HG02981 (cell line): Measurements from ENCODE around the gene CLEC18C.
"Not testable (repeated sequence)": the region's sequence is repeated elsewhere in the genome, so short reads cannot be mapped to it uniquely, and the experiment has no call there.

Experiments used
- ATAC-seq: cut with Tn5 transposase; IDR thresholded peaks from one replicate; pipeline ENCODE4 v1.9.1; 2021; ENCODE audit warnings: mild to moderate bottlenecking, moderate library complexity; ENCODE audit not compliant: unreplicated experiment

CLEC18C gene

DNA sequence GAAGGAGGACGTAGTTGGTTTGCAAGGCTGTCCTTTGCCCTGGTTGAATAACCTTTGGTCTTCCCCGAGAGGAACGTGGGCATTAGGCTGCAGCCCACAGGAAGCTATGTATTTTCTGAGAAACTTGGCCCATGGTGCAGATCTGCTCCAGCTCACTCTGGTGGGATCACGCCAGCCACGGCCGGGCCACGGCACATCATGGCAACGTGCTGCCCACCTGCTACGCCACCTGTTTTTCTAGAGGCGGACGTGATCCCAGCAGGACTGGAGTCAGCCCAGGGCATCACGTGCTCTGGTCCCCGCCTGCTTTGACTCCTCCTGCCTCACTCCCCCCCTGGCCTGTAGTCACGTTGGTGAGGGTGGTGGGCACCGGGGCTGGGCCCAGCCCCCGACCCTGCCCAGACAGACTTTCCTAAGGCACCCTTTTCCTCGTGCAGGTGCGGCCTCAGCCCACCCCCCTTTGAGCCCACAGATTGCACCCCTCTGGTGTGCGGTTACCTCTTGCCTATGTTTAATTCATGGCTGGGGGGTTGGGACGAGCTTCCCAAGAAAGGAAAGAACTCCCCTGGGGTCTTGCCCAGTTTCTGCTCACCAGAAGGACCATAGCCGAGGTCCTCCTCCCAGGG lies at the start of gene CLEC18C:
CLEC18C (plus strand) TSS at position 576 of the 626 bp plus-strand sequence. CDS start 492 bp downstream, outside the sequence.
- not testable (repeated sequence) for ATAC-seq

DNA sequence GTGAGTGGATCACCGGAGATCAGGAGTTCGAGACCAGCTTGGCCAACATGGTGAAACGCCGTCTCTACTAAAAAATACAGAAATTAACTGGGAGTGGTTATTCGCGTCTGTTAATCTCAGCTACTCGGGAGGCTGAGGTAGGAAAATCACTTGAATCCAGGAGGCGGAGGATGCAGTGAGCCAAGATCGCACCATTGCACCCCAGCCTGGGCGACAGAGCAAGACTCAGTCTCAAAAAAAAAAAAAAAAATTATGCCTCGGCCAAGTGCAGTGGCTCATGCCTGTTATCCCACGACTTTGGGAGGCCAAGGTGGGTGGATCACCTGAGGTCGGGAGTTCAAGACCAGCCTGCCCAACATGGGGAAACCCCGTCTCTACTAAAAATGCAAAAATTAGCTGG lies 49.8 kb upstream of the CLEC18C start:
- ATAC-seq: not testable (repeated sequence)

DNA sequence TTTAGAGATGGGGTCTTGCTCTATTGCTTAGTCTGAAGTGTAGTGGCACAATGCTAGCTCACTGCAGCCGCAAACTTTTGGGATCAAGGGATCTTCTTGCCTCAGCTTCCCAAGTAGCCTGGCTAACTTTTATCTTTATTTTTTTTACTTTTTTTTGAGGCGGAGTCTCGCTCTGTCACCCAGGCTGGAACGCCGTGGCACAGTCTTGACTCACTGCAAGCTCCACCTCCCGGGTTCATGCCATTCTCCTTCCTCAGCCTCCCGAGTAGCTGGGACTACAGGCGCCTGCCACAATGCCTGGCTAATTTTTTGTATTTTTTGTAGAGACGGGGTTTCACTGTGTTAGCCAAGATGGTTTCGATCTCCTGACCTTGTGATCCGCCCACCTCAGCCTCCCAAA lies 47.4 kb upstream of the CLEC18C start:
- ATAC-seq: not testable (repeated sequence)

DNA sequence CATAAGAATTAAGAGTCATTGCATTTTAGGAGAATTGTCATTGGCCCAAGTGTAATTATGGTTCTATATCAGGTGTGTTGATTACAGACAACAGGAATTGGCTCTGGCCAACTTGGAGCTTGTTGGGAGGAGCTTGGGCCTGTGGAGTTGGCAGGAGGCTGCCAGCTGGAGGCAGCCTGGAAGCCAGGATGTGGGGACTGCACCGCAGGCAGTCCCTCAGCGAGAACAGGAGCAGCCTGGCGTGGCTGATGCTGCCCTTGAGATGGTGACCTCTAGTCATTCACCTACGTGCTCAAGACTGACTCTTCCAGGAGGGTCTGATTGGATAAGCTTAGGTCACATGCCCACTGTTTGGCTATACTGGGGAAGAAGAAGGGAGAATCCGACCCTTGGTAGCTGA lies 45.9 kb upstream of the CLEC18C start:
- not testable (repeated sequence) for ATAC-seq

DNA sequence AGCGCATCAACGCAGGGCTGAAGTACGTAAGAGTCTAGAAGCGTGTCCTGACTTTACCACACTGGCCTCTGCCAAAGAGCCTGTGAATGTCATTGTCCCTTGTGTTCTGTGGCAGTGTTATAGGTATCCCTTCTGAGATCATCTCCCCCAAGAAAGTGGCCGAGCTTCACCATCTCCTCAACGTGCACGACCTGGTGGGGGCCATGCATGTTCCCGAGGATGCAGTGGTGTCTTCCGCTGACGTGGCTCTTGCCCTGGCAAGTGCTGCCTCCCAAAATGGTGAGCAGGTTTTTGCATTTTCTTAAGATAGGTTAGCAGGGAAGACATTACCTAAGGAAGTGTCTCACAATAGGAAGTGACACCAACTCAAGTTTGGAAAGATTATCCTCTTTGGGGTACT lies 44.7 kb upstream of the CLEC18C start:
- ATAC-seq: not testable (repeated sequence)

DNA sequence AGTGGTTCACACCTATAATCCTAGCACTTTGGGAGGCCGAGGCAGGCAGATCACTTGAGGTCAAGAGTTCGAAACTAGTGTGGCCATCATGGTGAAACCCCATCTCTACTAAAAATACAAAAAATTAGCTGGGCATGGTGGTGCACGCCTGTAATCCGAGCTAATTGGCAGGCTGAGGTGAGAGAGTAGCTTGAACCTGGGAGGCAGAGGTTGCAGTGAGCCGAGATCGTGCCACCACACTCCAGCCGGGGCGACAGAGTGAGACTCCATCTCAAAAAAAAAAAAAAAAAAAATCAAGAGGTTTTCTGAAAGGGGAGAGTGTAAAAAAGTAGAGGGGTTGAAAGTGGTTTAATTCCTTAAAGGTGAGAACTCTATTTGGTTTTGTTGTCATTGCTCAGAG lies 37.8 kb upstream of the CLEC18C start:
- ATAC-seq: not testable (repeated sequence)

DNA sequence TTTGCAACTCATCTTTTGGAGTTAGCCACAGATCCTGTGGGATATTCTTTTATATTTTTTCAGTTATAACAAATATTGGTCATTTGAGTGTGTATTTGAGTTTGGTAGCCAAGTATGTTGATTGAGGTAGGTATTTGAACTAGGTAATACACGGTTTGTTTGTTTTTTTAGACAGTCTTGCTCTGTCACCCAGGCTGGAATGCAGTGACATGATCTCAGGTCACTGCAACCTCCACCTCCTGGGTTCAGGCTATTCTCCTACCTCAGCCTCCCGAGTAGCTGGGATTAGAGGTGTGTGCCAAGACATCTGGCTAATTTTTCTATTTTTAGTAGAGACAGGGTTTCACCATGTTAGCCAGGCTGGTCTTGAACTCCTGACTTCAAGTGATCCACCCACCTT lies 37.0 kb upstream of the CLEC18C start:
- not testable (repeated sequence) for ATAC-seq

DNA sequence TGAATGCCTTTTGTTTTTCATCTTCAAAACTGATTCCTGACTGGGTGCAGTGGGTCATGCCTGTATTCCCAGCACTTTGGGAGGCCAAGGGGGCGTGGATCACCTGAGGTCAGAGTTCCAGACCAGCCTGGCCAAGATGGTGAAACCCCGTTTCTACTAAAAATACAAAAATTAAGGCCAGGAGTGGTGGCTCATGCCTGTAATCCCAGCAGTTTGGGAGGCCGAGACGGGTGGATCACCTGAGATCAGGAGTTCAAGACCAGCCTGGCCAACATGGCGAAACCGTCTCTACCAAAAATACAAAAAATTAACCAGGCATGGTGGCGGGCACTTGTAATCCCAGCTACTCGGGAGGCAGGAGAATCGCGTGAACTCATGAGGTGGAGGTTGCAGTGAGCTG lies 30.8 kb upstream of the CLEC18C start:
- not testable (repeated sequence) for ATAC-seq

DNA sequence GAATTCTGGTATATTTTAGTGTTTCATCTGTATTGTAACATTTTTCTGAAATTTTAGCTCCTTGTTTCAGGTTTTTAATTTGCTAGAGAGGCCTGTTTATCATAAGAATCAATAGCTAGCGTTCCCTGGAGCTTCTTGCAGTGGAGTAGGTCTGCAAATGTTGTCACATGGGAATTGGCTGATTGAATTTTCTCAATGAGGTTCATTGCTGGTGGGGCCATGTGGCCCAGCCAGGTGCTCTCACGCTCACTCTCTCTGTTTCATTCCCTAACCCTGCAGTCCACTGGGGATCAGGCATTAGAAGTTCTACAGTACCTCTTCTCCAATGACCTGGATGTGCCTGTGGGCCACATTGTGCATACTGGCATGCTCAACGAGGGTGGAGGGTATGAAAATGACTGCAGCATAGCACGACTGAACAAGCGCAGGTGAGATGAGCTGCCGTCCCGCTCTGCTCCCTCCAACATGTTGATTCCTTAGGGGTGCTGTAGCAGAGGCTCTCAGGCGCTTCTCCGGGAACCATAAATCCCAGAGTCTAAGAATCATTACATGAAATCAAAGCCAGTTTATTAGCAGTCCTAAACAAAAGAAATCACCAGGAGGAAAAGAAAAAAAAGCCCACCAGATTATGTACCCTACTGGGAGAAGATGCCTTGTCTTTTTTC lies 30.2 kb upstream of the CLEC18C start:
- not testable (repeated sequence) for ATAC-seq

DNA sequence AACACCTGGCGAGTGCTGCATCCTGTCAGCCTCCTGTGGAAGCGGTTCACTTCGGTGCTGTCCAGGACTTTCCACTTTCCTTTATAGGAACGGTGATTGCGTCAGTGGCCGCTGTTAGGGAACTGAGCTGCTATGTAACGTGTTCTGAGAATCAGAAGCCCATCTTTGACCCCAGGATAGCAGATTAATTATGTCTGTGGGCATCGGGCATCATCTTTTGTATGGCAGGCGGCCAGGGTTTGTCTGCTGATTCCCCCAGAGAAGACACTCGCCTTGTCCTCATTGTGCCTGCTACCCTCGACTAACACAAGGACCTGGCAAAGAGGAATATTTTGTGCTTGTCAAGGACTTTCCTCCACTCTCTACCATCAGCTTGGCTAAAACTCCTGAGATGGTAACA lies 25.7 kb upstream of the CLEC18C start:
- not testable (repeated sequence) for ATAC-seq

DNA sequence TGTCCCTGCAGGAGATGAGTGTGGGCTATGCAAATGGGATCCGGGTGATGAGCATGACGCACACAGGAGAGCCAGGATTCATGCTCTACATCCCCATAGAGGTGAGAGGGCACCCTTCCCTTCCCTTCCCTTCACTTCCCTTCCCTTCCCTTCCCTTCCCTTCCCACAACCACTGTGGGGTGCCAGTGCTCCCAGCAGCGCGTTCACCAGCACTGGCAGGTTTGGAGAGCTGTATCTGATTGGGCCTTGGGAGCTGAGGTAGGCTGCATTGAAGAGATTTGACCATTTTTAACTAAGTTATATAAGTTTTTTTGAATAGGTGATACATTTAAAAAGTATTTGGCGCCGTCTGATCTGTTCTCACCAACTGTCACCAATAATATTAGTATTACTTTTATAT lies 25.1 kb upstream of the CLEC18C start:
- not testable (repeated sequence) for ATAC-seq

DNA sequence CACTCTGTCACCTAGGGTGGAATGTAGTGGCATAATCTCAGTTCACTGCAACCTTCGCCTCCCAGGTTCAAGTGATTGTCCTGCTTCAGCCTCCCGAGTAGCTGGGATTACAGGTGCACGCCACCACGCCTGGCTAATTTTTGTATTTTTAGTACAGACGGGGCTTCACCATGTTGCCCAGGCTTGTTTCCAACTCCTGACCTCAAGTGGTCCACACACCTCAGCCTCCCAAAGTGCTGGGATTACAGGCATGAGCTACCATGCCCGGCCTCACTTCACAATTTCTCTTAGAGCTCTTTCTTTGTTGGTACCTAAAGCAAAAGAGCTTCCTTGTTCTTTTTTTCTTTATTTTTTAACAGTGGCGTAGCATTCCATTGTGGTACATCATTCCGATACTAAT lies 24.3 kb upstream of the CLEC18C start:
- ATAC-seq: not testable (repeated sequence)

DNA sequence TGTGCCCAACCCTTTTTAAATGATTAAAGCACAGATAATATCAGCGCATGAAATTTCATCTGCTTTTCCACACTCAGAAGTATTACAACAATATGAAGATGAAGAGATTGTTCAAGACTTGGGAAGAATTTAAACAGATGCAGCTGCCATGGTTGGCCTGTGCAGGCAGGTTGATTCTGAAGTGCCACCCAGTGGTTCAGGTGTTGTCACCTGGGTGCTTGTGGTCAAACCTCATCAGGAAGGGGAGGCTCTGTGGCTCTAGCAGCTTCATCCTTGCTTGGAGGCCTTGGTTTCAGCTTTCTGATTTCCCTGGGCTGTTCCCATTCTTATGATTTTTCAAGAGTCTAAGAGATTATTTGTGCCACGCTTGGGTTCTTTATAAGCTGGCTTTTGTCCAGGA lies 22.2 kb upstream of the CLEC18C start:
- no peak for ATAC-seq

DNA sequence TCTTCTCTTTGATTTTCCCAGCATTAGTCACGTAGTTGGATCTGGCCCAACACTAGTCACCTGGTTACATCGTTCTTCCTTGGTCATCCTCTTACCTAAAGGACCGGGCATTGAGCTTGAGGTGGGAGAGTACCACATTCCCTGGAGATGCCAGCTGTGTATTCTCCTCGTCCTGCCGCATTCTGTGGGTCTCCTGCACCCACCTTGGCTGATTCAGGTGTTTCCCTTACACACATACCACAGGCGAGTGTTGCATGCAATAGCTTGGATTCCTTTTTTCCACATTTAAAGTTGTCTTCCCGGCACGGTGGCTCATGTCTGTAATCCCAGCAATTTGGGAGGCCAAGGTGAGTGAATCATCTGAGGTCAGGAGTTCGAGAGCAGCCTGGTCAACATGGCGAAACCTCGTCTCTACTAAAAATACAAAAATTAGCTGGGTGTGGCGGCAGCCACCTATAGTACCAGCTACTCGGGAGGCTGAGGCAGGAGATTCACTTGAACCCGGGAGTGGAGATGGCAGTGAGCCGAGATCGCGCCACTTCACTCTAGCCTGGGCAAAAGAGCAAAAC lies 21.6 kb upstream of the CLEC18C start:
- ATAC-seq: no peak

DNA sequence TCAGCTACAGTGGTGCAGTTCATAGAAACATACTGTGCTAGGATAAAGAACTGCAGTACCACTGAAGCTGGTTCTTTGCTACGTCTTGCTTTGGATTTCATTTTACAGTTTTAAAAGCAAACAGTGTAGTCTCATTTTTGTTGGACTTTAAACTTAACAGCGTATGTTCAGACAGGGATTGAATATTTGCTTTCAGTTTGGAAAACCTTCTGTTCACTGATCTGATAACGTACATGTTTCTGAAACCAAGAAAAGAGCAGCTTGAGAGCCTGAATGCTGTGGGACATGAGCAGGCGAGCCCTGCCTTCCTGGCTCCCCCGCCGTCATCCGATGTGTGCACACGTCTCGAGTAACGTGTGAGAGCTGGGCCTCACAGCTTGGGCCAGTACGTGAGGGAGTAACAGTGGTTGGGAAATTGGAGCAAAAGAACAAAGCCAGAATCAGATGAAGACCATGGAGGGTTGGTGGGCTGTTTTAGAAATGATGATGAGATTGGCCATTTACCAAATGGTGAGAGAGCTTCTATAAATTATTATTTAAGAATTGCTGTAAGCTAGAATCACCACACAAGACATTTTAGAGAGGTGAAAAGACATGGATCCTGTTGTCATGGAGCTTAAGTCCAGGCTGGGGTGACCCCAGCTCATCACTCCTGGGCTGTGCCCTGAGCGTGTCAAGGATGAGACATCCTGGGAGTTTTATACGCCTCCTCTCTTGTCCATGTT lies 20.8 kb upstream of the CLEC18C start:
- ATAC-seq: no peak

DNA sequence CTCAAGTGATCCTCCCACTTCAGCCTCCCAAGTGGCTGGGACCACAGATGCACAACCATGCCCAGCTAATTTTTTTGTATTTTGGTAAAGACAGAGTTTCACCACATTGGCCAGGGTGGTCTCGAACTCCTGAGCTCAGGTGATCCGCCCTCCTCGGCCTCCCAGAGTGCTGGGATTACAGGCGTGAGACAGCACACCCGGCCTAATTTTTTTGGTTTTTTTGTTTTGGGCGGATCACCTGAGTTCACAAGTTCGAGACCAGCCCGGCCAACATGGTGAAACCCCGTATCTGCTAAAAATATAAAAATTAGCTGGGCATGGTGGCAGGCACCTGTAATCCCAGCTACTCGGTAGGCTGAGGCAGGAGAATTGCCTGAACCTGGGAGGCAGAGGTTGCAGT lies 18.9 kb upstream of the CLEC18C start:
- not testable (repeated sequence) for ATAC-seq

DNA sequence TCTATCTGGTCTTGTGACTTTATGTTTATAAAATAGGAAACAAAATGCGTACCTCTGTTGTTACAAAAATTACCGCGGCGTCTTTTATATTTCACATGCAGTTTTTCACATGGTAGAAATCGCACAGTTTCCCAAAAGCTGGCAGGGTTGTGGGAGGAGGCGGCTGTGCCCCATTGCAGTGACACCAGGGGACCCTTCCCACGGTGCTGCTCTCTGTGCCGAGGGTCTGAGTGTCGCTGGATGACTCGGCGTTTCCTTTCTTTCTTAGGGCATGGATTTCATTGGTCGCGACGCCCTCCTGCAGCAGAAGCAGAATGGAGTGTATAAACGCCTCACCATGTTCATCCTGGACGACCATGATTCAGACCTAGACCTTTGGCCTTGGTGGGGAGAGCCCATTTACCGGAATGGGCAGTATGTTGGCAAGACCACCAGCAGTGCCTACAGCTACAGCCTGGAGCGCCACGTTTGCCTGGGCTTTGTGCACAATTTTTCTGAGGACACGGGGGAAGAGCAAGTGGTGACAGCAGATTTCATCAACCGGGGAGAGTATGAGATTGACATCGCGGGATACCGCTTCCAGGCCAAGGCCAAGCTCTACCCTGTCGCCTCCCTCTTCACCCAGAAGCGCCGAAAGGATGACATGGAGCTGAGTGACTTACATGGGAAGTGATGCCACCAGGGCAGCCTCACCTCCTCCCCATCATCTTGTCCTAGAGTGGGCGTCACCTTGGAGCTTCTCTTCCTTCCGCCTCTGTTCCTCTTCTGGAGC lies 17.2 kb upstream of the CLEC18C start:
- ATAC-seq: no peak

DNA sequence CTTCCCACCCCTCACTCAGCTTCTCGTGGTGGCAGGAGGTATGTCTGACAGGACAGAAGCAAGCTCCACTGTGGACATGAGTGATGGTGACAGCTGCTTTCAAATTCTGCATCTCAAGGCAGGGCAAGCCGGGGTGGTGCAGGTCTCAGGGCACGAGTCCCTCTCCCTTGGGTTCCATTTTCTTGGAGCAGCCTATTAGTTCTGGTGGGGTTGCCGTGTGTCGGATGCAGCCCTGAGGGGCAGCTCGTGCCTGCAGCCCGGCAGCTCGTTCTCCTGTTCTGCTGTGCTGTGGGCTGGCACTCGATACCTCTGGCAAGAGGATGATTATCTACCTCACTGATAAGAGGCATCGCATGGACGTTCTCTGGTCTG lies 16.5 kb upstream of the CLEC18C start:
- ATAC-seq: no peak

DNA sequence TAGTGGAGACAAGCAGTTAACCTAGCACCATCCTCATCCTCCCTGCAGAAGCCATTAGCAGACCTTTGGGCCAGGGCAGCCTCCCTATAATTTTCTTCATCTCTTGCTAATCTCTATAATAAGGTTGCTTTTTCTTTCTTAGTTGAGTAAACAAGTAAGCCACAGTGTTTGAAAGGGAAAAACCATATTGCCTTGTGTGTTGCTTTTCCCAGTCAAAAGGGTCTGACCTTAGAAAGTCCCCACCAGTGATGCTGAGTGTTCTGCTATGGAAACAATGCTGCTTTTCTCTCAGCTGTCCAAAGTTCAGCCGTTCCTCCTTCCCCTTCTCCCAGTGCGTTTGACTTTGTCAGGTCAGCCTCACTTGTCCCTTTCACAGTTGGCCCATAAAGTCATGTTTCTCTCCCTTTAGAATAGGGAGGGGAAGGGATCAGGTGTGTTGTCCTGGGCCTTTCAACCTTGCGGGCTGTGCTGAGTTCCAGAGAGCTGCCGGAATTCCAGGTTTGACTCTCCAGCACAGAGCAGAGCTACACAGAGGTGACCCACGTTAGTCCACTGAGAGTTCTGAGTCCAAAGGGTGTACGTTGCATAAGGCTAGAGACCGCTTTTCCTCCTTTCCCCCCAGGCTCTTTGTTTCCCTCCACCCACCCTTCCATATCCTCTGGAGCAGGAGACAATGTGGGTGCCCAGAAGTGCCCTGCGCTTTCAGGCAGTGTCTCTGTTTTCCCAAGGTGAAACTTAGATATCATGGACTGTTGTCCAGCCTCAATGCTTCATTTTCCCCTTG lies 15.9 kb upstream of the CLEC18C start:
- ATAC-seq: no peak

DNA sequence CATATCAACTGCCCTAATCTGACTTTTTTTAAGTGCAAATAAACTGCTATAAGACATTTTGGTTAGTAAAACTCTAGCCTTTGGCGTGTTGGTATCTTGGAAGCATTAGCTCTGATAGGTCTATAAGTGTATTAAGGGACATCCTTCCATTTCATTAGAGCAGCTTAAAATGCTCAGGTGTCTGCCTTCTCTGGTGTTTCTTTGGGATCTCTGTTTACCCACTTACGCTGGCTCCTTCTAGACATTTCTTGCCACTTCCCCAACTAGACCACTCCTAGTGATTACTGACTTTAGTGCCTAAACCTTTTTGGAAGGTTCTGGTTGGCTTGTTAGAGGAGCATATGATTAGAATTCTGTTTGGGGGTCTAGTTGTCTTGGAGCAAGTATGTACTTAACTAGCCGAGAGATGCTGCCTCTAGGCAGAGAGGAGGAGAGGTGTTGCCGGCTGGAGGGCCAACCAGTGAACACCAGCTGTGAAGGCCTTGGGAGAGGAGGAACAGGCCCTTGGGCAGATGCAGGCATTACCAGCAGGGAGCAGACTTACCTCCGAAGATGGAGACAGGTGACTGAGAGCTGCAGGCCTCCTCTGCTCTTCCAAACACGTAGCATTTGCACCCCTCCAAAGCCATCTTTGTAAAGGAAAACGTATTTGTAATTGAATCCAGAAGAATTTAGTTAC lies 15.2 kb upstream of the CLEC18C start:
- ATAC-seq: no peak
